Epithelial cell of proximal tubule (primary cell): ENCODE measurements around the gene CISD2. TPM values are rescaled to one million over a fixed set of nuclear protein-coding genes. Genes with fewer than 3 reads are reported as not detected.
"Not testable (repeated sequence)": the region's sequence is repeated elsewhere in the genome, so short reads cannot be mapped to it uniquely, and the experiment has no call there.

Experiments
- DNase-seq: peaks from one replicate; pipeline ENCODE4 v3.0.0-alpha.2; 2011; ENCODE audit warnings: low read depth
- H3K4me3 ChIP-seq: 2 replicates; pipeline ENCODE4 v1.5.1; 2011; ENCODE audit warnings: low read depth, mild to moderate bottlenecking, low read length
- total RNA-seq: library from RNA; depleted of rRNA; stranded (reverse); fragments of >200 nt; gene quantifications from 2 replicates; pipeline ENCODE4 v1.2.3, GENCODE V29; 2015
- TF ChIP-seq, protein P1 (sequence below): conservative IDR thresholded peaks from 2 replicates; pipeline ENCODE4 v1.5.1; 2012; ENCODE audit warnings: low read depth, mild to moderate bottlenecking, low read length

The CISD2 gene
- total RNA-seq, 1 donor from 2014 or later, result 29.9 TPM

- TF ChIP-seq, protein P1, sequence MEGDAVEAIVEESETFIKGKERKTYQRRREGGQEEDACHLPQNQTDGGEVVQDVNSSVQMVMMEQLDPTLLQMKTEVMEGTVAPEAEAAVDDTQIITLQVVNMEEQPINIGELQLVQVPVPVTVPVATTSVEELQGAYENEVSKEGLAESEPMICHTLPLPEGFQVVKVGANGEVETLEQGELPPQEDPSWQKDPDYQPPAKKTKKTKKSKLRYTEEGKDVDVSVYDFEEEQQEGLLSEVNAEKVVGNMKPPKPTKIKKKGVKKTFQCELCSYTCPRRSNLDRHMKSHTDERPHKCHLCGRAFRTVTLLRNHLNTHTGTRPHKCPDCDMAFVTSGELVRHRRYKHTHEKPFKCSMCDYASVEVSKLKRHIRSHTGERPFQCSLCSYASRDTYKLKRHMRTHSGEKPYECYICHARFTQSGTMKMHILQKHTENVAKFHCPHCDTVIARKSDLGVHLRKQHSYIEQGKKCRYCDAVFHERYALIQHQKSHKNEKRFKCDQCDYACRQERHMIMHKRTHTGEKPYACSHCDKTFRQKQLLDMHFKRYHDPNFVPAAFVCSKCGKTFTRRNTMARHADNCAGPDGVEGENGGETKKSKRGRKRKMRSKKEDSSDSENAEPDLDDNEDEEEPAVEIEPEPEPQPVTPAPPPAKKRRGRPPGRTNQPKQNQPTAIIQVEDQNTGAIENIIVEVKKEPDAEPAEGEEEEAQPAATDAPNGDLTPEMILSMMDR, result no peak
- no peak for DNase-seq
- H3K4me3 ChIP-seq, result no peak overlapping the region
These were observed 18.4 kb upstream of the CISD2 start for GRCh38 chr4:102850370-102850769.

- no peak overlapping the region for H3K4me3 ChIP-seq
- DNase-seq, result no peak
- TF ChIP-seq, protein P1, result no peak
These were observed 9.8 kb upstream of the CISD2 start for GRCh38 chr4:102858828-102859464.

DNA sequence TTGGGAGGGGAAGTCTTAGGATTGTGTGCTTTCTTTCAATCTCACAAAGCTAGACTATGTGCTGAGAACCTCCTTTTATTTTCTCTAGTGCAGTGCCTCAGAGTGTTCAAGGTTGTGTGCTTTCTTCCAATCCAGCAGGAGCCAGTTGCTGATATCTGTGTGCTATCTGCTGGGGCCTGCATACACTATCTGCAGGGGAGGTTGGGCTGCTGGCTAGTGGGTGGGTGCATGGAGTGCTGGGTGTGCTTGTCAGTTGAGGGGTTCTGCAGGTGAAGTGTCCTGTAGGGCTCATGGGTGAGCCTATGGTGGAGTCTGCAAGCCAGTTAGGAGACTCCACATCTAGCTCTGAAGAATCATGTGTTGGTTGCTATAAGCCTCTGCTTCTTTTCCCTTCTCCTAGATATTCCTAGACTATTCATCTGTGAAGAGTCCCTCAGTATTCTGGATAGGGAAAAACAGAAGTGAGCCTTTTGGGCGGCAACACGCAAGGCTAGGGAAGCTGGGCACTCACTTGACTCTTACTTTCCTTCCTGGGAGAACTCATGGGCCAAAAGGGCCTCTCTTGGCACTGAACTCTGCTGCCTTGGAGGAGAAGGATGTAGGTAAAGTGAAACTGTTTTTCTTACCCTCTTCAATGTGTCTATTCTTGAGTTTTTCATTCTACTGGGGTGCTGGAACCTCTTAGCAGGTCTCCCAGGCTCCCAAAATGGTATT is 8.0 kb upstream of the CISD2 start:
- H3K4me3 ChIP-seq, result no peak overlapping the region
- TF ChIP-seq, protein P1, result no peak
- no peak for DNase-seq

GRCh38 chr4:102862016-102862415 is 6.8 kb upstream of the CISD2 start:
- TF ChIP-seq, protein P1, result no peak
- H3K4me3 ChIP-seq, result no peak overlapping the region
- no peak for DNase-seq

- TF ChIP-seq, protein P1, result no peak
- no peak overlapping the region for H3K4me3 ChIP-seq
- DNase-seq, result no peak
These were observed 6.0 kb upstream of the CISD2 start for GRCh38 chr4:102862747-102863146.

GRCh38 chr4:102865327-102865726 is 3.5 kb upstream of the CISD2 start:
- not testable (repeated sequence) for H3K4me3 ChIP-seq, DNase-seq

- DNase-seq, result no peak
- TF ChIP-seq, protein P1, result no peak
- peak overlapping the region; percentile 81 for H3K4me3 ChIP-seq
These were observed 1.3 kb upstream of the CISD2 start for GRCh38 chr4:102867278-102868152.
